HG02885 (cell line): ENCODE results near the gene SCYL2.

ENCODE experiments used
- ATAC-seq: cut with Tn5 transposase; IDR thresholded peaks from one replicate; pipeline ENCODE4 v1.9.1; 2021; ENCODE audit warnings: mild to moderate bottlenecking; ENCODE audit not compliant: unreplicated experiment, poor library complexity

The SCYL2 gene

DNA sequence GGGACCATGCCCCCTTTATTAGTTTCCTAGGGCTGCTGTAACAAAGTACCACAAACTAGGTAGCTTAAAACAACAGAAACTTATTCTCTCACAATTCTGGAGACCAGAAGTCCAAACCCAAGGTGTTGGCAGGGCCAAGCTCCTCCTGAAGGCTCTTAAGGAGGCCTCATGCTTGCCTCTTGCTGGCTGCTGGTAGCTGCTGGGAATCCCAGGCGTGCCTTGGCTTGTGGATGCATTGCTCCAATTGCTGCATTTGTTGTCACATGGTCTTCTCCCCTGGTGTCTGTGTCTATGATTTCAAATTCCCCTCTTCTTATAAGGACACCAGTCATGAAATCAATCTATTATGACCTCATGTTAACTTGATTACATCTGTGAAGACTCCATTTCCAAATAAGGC, 101.1 kb downstream of the SCYL2 start:
- ATAC-seq = no peak

- ATAC-seq = no peak
These were observed 104.2 kb downstream of the SCYL2 start for GRCh38 chr12:100371146-100371545.

DNA sequence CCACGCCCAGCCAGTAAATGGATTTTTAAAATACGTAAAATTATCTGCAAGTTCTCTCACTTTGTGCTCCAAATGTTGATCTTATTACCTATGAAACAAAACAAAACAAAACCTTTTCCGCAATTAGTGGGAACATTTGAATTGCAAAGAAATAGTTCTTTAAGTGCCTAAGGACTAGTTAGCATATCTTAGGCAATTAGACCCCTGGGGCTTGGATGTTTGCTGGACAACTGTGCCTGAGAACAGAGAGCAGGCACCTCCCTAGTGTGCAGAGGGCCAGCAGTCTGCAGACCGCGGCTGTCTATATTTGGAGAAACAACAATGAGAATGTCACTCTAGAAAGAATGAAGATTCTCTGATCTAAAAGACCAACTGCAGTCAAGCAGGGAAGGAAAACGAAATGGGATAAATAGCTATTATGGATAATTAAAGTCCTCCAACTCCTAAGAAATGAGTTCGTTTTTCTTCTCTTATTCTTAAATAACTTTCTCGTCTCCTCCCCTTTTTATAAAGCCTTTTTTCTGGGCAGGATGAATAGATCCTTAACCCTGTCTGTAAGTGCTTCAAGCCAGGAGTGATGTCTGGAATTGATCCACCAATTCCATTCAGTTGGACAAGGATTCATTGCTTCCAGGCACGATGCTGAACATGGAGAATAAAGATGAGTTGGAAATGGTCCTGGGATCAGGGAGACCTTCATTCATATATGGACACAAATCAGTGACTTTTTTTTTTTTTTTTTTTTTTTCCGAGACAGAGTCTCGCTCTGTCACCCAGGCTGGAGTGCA, 106.1 kb downstream of the SCYL2 start:
- no peak for ATAC-seq

DNA sequence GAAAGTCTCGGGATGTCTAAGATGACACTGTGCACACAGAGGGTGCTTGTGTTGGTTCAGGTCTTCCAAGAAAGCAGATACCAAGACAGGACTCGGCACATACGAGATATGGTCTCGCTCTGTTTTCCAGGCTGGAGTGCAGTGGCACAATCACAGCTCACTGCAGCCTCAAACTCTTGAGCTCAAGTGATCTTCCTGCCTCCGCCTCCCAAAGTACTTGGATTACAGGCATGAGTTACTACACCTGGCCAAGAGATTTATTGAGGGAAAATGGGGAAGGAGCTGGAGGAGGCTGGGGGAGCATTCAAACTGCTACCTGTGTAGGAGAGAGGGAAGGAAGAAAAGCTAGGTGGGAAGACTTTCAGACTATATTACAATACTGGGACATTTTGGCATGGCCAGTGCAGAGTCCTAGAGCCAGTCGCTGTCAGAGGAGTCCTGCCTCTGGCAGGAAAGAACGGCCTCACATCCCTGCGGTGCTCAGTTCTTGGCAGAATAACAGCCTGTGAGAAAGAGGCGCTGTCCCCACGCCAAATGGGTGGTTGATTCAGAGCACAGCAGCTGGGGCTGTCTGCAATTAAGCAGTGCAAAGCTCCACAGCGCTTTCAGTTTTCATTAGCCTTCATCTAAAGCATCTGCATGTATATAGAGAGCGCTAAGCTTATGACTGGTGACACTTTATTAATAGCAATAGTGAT, 108.2 kb downstream of the SCYL2 start:
- ATAC-seq = no peak

DNA sequence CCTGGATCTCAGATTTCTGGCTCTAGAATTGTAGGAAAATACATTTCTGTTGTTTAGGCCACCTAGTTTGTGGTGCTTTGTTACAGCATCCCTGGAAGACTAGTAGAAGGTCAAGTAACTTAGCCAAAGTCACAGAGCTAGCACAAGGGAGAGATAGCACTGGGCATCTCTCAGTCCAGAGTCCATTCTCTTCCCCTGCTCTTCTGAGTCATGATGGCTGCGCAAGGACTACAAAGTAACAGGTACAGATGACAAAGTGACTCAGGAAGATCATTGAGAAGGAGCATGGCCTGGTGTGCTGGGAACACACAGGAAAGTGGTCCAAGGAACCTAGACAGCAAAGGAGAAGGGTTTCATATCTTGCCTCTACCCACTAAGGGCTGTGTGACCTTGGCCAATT, 109.2 kb downstream of the SCYL2 start:
- no peak for ATAC-seq

DNA sequence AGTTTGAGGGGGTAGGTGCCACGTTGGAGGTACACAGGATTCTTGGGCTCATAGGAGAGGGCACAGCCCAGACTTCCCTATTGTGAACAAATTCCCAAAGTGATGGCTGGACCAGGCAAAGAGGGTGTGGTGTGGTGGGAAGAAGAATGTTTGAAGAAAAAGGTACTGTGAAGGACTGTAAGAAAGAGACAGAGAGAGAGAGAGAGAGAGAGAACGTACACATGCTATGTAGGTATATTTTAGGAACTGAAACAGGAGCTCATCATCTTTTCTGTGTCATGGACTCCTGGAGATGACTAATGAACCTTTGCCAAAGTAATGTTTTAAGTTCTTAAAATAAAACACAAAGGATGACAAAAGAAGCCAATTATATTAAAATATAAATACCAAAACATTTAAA, 114.4 kb downstream of the SCYL2 start:
- no peak for ATAC-seq

- no peak for ATAC-seq
These were observed 115.4 kb downstream of the SCYL2 start for GRCh38 chr12:100382338-100382737.

GRCh38 chr12:100383586-100384558, 116.9 kb downstream of the SCYL2 start:
- ATAC-seq = no peak

- ATAC-seq = no peak
These were observed 117.6 kb downstream of the SCYL2 start for GRCh38 chr12:100384559-100384935.

DNA sequence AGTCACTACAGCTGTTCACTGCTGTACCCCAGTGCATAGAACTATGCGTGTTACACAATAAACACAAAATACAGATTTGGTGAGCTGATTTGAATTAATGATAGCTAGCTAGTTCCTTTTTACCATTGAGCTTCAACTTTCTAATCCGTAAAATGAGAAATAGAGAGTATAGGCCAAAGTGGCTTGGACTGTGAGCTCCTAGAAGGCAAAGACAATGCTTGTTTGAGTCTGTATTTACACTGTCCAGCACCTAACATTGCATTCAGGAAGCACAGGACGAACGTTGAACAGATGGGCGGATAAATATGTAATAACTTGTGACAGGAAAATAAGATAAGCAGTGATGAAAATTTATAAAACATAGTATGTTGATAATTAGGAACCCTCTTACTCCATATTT, 121.4 kb downstream of the SCYL2 start:
- ATAC-seq = no peak
